ENCODE measurements around the gene MFAP2. TPM values are rescaled to one million over a fixed set of nuclear protein-coding genes. Genes with fewer than 3 reads are reported as not detected.

MFAP2 gene
- total and polyA plus RNA-seq, 2 experiments from 2014 or later = 79.7 to 91.4 TPM

GRCh38 chr1:16960560-16961296 is 19.7 kb downstream of the MFAP2 start:
- peak; percentile 74 for TF ChIP-seq CTCF (IDR thresholded peaks at IDR 0.05; ENCODE audit: low read depth, low read length)
- Histone ChIP-seq H3K27ac (no peak overlapping the region), H3K4me3 (peak overlapping the region; percentile 17), H3K9me3 (ENCODE audit: low read depth) (no peaks in the 10 kb centered on the region), H3K36me3 (no peaks in the 10 kb centered on the region), H3K27me3 (no peaks in the 10 kb centered on the region), H3K4me1 (ENCODE audit: low read depth) (no peaks in the 10 kb centered on the region)
- DNase-seq (ENCODE audit: low read depth in 1 of 2, low spot score in 1 of 2) = peak; percentile 82 to 86

GRCh38 chr1:16958475-16958874 is 21.9 kb downstream of the MFAP2 start:
- Histone ChIP-seq H3K9me3 (ENCODE audit: low read depth) (no peaks in the 10 kb centered on the region), H3K27me3 (no peaks in the 10 kb centered on the region), H3K4me3 (no peak overlapping the region), H3K4me1 (ENCODE audit: low read depth) (no peaks in the 10 kb centered on the region), H3K36me3 (no peaks in the 10 kb centered on the region), H3K27ac (no peak overlapping the region)
- TF ChIP-seq CTCF (IDR thresholded peaks at IDR 0.05; ENCODE audit: low read depth, low read length) = no peak
- no peak for DNase-seq (ENCODE audit: low read depth in 1 of 2, low spot score in 1 of 2)

GRCh38 chr1:16957731-16958130 is 22.7 kb downstream of the MFAP2 start:
- Histone ChIP-seq H3K36me3 (no peaks in the 10 kb centered on the region), H3K4me3 (no peak overlapping the region), H3K9me3 (ENCODE audit: low read depth) (no peaks in the 10 kb centered on the region), H3K27me3 (no peaks in the 10 kb centered on the region), H3K27ac (no peak overlapping the region), H3K4me1 (ENCODE audit: low read depth) (no peaks in the 10 kb centered on the region)
- no peak for DNase-seq (ENCODE audit: low read depth in 1 of 2, low spot score in 1 of 2)
- TF ChIP-seq CTCF (IDR thresholded peaks at IDR 0.05; ENCODE audit: low read depth, low read length) = no peak

- no peak for DNase-seq (ENCODE audit: low read depth in 1 of 2, low spot score in 1 of 2)
- Histone ChIP-seq H3K36me3 (no peaks in the 10 kb centered on the region), H3K27me3 (no peaks in the 10 kb centered on the region), H3K4me3 (no peak overlapping the region), H3K9me3 (ENCODE audit: low read depth) (no peaks in the 10 kb centered on the region), H3K27ac (no peak overlapping the region), H3K4me1 (ENCODE audit: low read depth) (no peaks in the 10 kb centered on the region)
- TF ChIP-seq CTCF (IDR thresholded peaks at IDR 0.05; ENCODE audit: low read depth, low read length) = no peak
Measured at GRCh38 chr1:16956775-16957174, 23.6 kb downstream of the MFAP2 start.

DNA sequence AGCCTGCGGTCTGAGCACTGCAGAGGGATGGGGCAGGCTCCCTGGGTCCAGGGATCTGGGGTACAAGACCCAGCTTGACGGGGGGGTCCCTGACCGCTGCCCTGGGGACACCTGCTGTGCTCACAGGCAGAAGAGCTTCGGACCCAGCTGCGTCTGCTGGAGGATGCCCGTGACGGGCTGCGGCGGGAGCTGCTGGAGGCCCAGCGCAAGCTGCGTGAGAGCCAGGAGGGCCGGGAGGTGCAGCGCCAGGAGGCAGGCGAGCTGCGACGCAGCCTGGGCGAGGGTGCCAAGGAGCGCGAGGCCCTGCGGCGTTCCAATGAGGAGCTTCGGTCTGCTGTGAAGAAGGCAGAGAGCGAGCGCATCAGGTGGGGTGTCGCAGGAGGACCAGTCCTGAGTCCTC is 25.2 kb downstream of the MFAP2 start:
- Histone ChIP-seq H3K36me3 (no peaks in the 10 kb centered on the region), H3K27ac (no peak overlapping the region), H3K4me3 (no peak overlapping the region), H3K9me3 (ENCODE audit: low read depth) (no peaks in the 10 kb centered on the region), H3K4me1 (ENCODE audit: low read depth) (no peaks in the 10 kb centered on the region), H3K27me3 (no peaks in the 10 kb centered on the region)
- no peak for TF ChIP-seq CTCF (IDR thresholded peaks at IDR 0.05; ENCODE audit: low read depth, low read length)
- no peak for DNase-seq (ENCODE audit: low read depth in 1 of 2, low spot score in 1 of 2)

Data from cardiac muscle cell (in vitro differentiated cells and primary cell).